ENCODE data around the gene TTC29.
"Not testable (repeated sequence)": the region's sequence is repeated elsewhere in the genome, so short reads cannot be mapped to it uniquely, and the experiment has no call there.

Gene TTC29

GRCh38 chr4:146852360-146852759 is 93.3 kb downstream of the TTC29 start:
- Histone ChIP-seq H3K36me3 (ENCODE audit: insufficient read depth, low read depth, low read length) (no peaks in the 10 kb centered on the region), H3K9ac (ENCODE audit: low read depth, low read length) (no peak overlapping the region), H3K4me1 (ENCODE audit: insufficient read depth, low read length) (no peaks in the 10 kb centered on the region), H3K27ac (ENCODE audit: low read length) (no peak overlapping the region), H3K27me3 (ENCODE audit: insufficient read depth, low read length) (no peaks in the 10 kb centered on the region), H3K4me3 (ENCODE audit: low read length) (no peak overlapping the region), H3K9me3 (ENCODE audit: insufficient read depth, low read depth, low read length) (no peaks in the 10 kb centered on the region)

- no peaks in the 10 kb centered on the region for H3K27me3 ChIP-seq (ENCODE audit: insufficient read depth, low read length)
- no peak overlapping the region for H3K4me3 ChIP-seq (ENCODE audit: low read length)
- H3K36me3 ChIP-seq (ENCODE audit: insufficient read depth, low read depth, low read length): no peaks in the 10 kb centered on the region
- no peak overlapping the region for H3K9ac ChIP-seq (ENCODE audit: low read depth, low read length)
- H3K9me3 ChIP-seq (ENCODE audit: insufficient read depth, low read depth, low read length): no peaks in the 10 kb centered on the region; the same call in 1 of the 2 replicates
- no peak overlapping the region for H3K27ac ChIP-seq (ENCODE audit: low read length)
- H3K4me1 ChIP-seq (ENCODE audit: insufficient read depth, low read length): no peaks in the 10 kb centered on the region; the same call in 1 of the 2 replicates
Observed at GRCh38 chr4:146847345-146847744, 98.3 kb downstream of the TTC29 start.

DNA sequence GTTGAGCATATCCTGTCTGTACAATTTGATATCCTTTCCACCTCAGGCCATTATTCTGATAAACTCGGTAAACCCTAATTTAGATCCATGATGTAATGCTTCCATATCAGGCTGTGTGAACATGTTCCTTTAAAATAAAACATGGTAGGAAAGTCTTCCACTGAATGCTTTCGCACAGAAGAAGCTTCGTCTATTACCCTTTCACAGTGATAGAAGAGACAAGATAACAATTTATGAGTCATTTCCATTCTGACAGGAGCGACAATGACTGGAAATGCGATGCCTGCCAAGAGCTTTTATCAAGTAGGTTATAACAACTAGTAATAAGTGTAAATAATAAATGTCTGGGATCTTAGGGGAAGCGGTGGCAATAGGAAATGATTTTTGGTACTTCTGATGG is 98.8 kb downstream of the TTC29 start:
- H3K4me3 ChIP-seq (ENCODE audit: low read length): no peak overlapping the region
- H3K27ac ChIP-seq (ENCODE audit: low read length): no peak overlapping the region
- H3K4me1 ChIP-seq (ENCODE audit: insufficient read depth, low read length): no peaks in the 10 kb centered on the region; the same call in 1 of the 2 replicates
- H3K9ac ChIP-seq (ENCODE audit: low read depth, low read length): no peak overlapping the region
- no peaks in the 10 kb centered on the region for H3K36me3 ChIP-seq (ENCODE audit: insufficient read depth, low read depth, low read length)
- H3K27me3 ChIP-seq (ENCODE audit: insufficient read depth, low read length): no peaks in the 10 kb centered on the region
- H3K9me3 ChIP-seq (ENCODE audit: insufficient read depth, low read depth, low read length): no peaks in the 10 kb centered on the region; the same call in 1 of the 2 replicates

DNA sequence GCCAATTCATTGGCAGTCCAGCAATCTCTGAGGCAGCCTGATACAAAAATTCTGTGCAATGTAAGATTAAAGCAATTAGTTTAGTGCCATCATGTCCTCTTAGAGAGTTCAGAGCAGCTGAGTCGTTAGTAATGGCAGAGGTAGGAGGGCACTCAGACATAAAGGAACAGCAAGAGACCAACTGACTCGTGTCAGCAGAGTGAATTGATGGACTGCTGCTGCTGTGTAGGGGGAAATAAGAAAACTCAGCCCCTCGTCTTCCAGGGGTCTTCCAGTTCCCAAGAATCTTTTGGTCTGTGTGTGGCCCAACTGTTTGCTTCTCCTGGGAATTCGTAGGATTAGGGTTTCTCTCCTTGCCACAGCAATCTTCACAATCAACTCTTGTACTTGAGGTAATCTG is 100.9 kb downstream of the TTC29 start:
- no peaks in the 10 kb centered on the region for H3K27me3 ChIP-seq (ENCODE audit: insufficient read depth, low read length)
- no peaks in the 10 kb centered on the region; the same call in 1 of the 2 replicates for H3K9me3 ChIP-seq (ENCODE audit: insufficient read depth, low read depth, low read length)
- no peaks in the 10 kb centered on the region; the same call in 1 of the 2 replicates for H3K4me1 ChIP-seq (ENCODE audit: insufficient read depth, low read length)
- no peak overlapping the region for H3K4me3 ChIP-seq (ENCODE audit: low read length)
- H3K27ac ChIP-seq (ENCODE audit: low read length): no peak overlapping the region
- no peaks in the 10 kb centered on the region for H3K36me3 ChIP-seq (ENCODE audit: insufficient read depth, low read depth, low read length)
- no peak overlapping the region for H3K9ac ChIP-seq (ENCODE audit: low read depth, low read length)

DNA sequence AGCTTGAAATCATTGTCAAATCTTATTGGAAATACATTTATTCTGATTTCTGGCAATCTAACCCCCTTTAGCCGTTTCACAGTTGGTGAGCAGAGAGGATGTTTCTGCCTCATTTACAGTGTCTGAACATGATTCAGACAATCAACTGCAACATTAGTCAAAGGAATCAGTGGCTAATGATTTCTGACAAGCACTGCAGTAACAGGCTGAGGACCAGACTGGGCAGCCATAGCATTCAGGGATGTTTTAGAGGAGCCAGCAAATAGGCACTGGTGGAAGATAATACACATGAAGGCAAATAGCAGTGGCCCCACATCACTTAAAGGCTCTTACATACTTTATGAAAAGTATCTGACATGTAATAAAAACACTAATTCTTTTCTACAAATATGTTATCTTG is 102.8 kb downstream of the TTC29 start:
- Histone ChIP-seq H3K4me3 (ENCODE audit: low read length) (no peak overlapping the region), H3K27ac (ENCODE audit: low read length) (no peak overlapping the region), H3K4me1 (ENCODE audit: insufficient read depth, low read length) (no peaks in the 10 kb centered on the region; the same call in 1 of the 2 replicates), H3K36me3 (ENCODE audit: insufficient read depth, low read depth, low read length) (no peaks in the 10 kb centered on the region), H3K27me3 (ENCODE audit: insufficient read depth, low read length) (no peaks in the 10 kb centered on the region), H3K9me3 (ENCODE audit: insufficient read depth, low read depth, low read length) (no peaks in the 10 kb centered on the region; the same call in 1 of the 2 replicates), H3K9ac (ENCODE audit: low read depth, low read length) (no peak overlapping the region)

DNA sequence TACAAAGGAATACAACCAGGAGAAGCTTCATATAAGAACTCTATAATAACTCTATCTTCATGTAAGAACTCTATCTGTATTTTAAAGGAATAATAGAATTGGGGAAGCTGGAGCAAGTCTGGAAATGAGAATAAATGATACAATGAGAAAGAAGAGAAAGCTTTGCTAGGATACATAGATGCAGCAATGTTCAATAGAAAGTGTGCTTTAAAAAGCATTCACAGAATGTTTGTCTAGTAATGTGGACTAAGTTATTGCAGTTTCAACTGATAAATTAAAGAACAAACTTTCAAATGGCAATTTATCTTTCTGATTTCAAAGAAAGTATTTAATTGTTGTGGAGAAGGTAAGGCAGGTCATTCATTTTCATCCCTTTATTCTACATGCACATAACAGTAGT is 104.9 kb downstream of the TTC29 start:
- Histone ChIP-seq H3K4me1 (ENCODE audit: insufficient read depth, low read length) (no peaks in the 10 kb centered on the region; the same call in 1 of the 2 replicates), H3K27me3 (ENCODE audit: insufficient read depth, low read length) (no peaks in the 10 kb centered on the region), H3K9ac (ENCODE audit: low read depth, low read length) (no peak overlapping the region), H3K9me3 (ENCODE audit: insufficient read depth, low read depth, low read length) (no peaks in the 10 kb centered on the region; the same call in 1 of the 2 replicates), H3K27ac (ENCODE audit: low read length) (no peak overlapping the region), H3K36me3 (ENCODE audit: insufficient read depth, low read depth, low read length) (no peaks in the 10 kb centered on the region), H3K4me3 (ENCODE audit: low read length) (no peak overlapping the region)

DNA sequence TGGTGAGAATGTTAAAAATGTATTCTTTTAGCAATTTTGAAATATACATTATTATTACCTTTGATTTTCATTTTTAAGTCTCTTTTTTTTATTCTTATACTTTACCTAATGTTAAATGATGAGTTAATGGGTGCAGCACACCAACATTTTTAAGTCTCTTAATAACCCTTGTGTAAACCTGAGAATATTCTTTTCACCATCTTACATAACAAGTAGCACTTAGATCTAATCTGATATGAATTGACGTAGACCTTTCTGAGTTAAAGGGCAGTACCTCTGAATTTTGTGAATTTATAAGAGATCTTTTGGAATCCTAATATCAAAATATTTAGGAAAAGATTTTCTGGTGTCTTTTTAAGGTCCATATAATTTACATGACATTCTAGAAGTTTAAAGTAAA is 110.6 kb downstream of the TTC29 start:
- no peaks in the 10 kb centered on the region for H3K9me3 ChIP-seq (ENCODE audit: insufficient read depth, low read depth, low read length)
- H3K4me1 ChIP-seq (ENCODE audit: insufficient read depth, low read length): no peaks in the 10 kb centered on the region
- H3K4me3 ChIP-seq (ENCODE audit: low read length): no peak overlapping the region
- H3K36me3 ChIP-seq (ENCODE audit: insufficient read depth, low read depth, low read length): no peaks in the 10 kb centered on the region
- no peak overlapping the region for H3K9ac ChIP-seq (ENCODE audit: low read depth, low read length)
- H3K27ac ChIP-seq (ENCODE audit: low read length): no peak overlapping the region
- H3K27me3 ChIP-seq (ENCODE audit: insufficient read depth, low read length): no peaks in the 10 kb centered on the region

DNA sequence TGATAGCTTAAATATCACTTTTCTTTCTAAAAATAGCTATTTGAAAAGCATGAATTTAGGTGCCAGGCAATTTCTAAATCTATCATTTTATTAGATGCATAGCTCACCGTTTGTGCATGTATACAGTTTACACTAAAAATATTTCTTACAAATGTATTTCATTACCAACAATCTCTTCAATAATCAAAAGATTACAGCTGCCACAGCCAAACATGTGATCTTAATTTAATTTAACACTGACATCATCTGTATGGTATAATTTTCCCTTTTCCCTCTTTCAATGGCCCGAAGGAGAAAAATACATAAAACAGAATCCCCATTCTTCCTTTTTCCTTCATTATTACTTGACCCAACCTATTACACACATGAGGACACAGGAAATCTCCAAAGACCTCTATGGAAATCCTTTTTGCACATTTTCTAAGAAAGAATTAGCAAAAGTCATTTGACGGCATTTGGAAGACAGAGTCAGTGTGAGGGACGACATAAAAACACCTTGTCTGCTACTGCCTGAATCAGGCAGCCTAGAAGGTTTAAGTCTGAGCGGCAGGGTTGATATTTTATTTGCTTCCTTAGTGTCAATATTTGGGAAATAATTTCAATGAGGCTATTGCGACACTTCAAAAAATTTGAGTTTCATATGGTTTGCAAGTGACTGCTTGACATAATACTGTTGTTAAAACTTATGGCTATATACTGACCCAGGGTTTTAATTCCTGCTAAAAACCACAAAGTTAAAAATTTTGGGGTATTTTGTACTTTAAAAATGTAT is 111.2 kb downstream of the TTC29 start:
- Histone ChIP-seq H3K4me1 (ENCODE audit: insufficient read depth, low read length) (no peaks in the 10 kb centered on the region), H3K9ac (ENCODE audit: low read depth, low read length) (no peak overlapping the region), H3K36me3 (ENCODE audit: insufficient read depth, low read depth, low read length) (no peaks in the 10 kb centered on the region), H3K27me3 (ENCODE audit: insufficient read depth, low read length) (no peaks in the 10 kb centered on the region), H3K4me3 (ENCODE audit: low read length) (no peak overlapping the region), H3K9me3 (ENCODE audit: insufficient read depth, low read depth, low read length) (no peaks in the 10 kb centered on the region), H3K27ac (ENCODE audit: low read length) (no peak overlapping the region)

DNA sequence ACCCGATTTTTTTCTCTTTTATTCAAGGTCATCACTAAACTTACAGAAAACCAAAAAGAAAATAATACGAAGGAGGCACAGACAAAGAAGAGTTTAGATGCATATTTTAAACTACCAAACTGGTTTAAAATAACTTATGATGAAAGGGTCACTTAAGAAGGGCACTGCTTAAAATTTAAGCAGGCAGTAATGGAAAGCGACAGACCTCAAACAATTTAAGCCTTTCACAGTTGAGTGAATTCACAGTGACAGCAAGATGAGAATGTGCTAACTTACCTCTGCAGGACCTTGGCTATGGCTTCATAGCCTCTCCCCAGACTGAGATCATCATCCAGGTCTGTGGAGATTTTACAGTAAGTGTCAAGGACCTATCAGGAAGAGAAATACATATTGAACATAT is 112.1 kb downstream of the TTC29 start:
- H3K36me3 ChIP-seq (ENCODE audit: insufficient read depth, low read depth, low read length): no peaks in the 10 kb centered on the region
- no peak overlapping the region for H3K9ac ChIP-seq (ENCODE audit: low read depth, low read length)
- H3K9me3 ChIP-seq (ENCODE audit: insufficient read depth, low read depth, low read length): no peaks in the 10 kb centered on the region
- no peak overlapping the region for H3K27ac ChIP-seq (ENCODE audit: low read length)
- no peaks in the 10 kb centered on the region for H3K4me1 ChIP-seq (ENCODE audit: insufficient read depth, low read length)
- no peaks in the 10 kb centered on the region for H3K27me3 ChIP-seq (ENCODE audit: insufficient read depth, low read length)
- H3K4me3 ChIP-seq (ENCODE audit: low read length): no peak overlapping the region

- H3K27ac ChIP-seq (ENCODE audit: low read length); H3K4me1 ChIP-seq (ENCODE audit: insufficient read depth, low read length); H3K9me3 ChIP-seq (ENCODE audit: insufficient read depth, low read depth, low read length); H3K9ac ChIP-seq (ENCODE audit: low read depth, low read length); H3K27me3 ChIP-seq (ENCODE audit: insufficient read depth, low read length); H3K4me3 ChIP-seq (ENCODE audit: low read length); H3K36me3 ChIP-seq (ENCODE audit: insufficient read depth, low read depth, low read length): not testable (repeated sequence)
Observed at GRCh38 chr4:146822980-146823379, 122.7 kb downstream of the TTC29 start.

GRCh38 chr4:146814750-146815149 is 130.9 kb downstream of the TTC29 start:
- no peak overlapping the region for H3K4me3 ChIP-seq (ENCODE audit: low read length)
- no peaks in the 10 kb centered on the region for H3K4me1 ChIP-seq (ENCODE audit: insufficient read depth, low read length)
- no peaks in the 10 kb centered on the region for H3K9me3 ChIP-seq (ENCODE audit: insufficient read depth, low read depth, low read length)
- H3K27ac ChIP-seq (ENCODE audit: low read length): no peak overlapping the region
- H3K9ac ChIP-seq (ENCODE audit: low read depth, low read length): no peak overlapping the region
- H3K27me3 ChIP-seq (ENCODE audit: insufficient read depth, low read length): no peaks in the 10 kb centered on the region
- H3K36me3 ChIP-seq (ENCODE audit: insufficient read depth, low read depth, low read length): no peaks in the 10 kb centered on the region

GRCh38 chr4:146795711-146796110 is 150.0 kb downstream of the TTC29 start:
- Histone ChIP-seq H3K27ac (ENCODE audit: low read length) (no peak overlapping the region), H3K4me3 (ENCODE audit: low read length) (no peak overlapping the region), H3K9me3 (ENCODE audit: insufficient read depth, low read depth, low read length) (no peaks in the 10 kb centered on the region), H3K4me1 (ENCODE audit: insufficient read depth, low read length) (no peaks in the 10 kb centered on the region), H3K27me3 (ENCODE audit: insufficient read depth, low read length) (no peaks in the 10 kb centered on the region), H3K36me3 (ENCODE audit: insufficient read depth, low read depth, low read length) (no peaks in the 10 kb centered on the region), H3K9ac (ENCODE audit: low read depth, low read length) (no peak overlapping the region)
